Ishikawa (cell line): ENCODE data around the gene SLC51B.

Experiments used
- CEBPB ChIP-seq: IDR thresholded peaks from 2 replicates; pipeline ENCODE4 v1.6.1; 2012
- CREB1 ChIP-seq: IDR thresholded peaks from 2 replicates; pipeline ENCODE4 v1.6.1; 2012; ENCODE audit warnings: low read depth
- EGR1 ChIP-seq: IDR thresholded peaks from 2 replicates; pipeline ENCODE4 v1.6.1; 2012
- EP300 ChIP-seq: IDR thresholded peaks from 2 replicates; pipeline ENCODE4 v1.6.1; 2012; ENCODE audit warnings: borderline replicate concordance
- FOXM1 ChIP-seq: IDR thresholded peaks from 2 replicates; pipeline ENCODE4 v1.6.1; 2012; ENCODE audit warnings: low read depth, borderline replicate concordance
- MAX ChIP-seq: IDR thresholded peaks from 2 replicates; pipeline ENCODE4 v1.6.1; 2012
- NFIC ChIP-seq: IDR thresholded peaks from 2 replicates; pipeline ENCODE4 v1.6.1; 2012
- RAD21 ChIP-seq: IDR thresholded peaks from 2 replicates; pipeline ENCODE4 v1.6.1; 2012; ENCODE audit warnings: low read depth
- REST ChIP-seq: IDR thresholded peaks from 2 replicates; pipeline ENCODE4 v1.6.1; 2012; ENCODE audit warnings: low read depth, mild to moderate bottlenecking
- TAF1 ChIP-seq: IDR thresholded peaks from 2 replicates; pipeline ENCODE4 v1.6.1; 2012; ENCODE audit warnings: low read depth, mild to moderate bottlenecking
- TCF12 ChIP-seq: IDR thresholded peaks from 2 replicates; pipeline ENCODE4 v1.6.1; 2012; ENCODE audit warnings: low read depth
- TEAD4 ChIP-seq: IDR thresholded peaks from 2 replicates; pipeline ENCODE4 v1.6.1; 2012
- USF1 ChIP-seq: IDR thresholded peaks from 2 replicates; pipeline ENCODE4 v1.6.1; 2012
- YY1 ChIP-seq: IDR thresholded peaks from 2 replicates; pipeline ENCODE4 v1.6.1; 2012; ENCODE audit warnings: low read depth
- ZBTB7A ChIP-seq: IDR thresholded peaks from 2 replicates; pipeline ENCODE4 v1.6.1; 2012; ENCODE audit warnings: low read depth

Gene SLC51B

GRCh38 chr15:65050270-65050669 is 5.1 kb downstream of the SLC51B start:
- TF ChIP-seq TAF1 (no peak), EGR1 (no peak), TEAD4 (no peak), RAD21 (no peak), EP300 (no peak), NFIC (no peak), YY1 (no peak), CREB1 (no peak), ZBTB7A (no peak), TCF12 (no peak), MAX (no peak), CEBPB (no peak), REST (no peak), USF1 (no peak), FOXM1 (no peak)

GRCh38 chr15:65051266-65051665 is 6.1 kb downstream of the SLC51B start:
- TF ChIP-seq FOXM1 (no peak), TEAD4 (no peak), NFIC (no peak), MAX (no peak), EGR1 (no peak), RAD21 (no peak), REST (no peak), TCF12 (no peak), YY1 (no peak), USF1 (no peak)

GRCh38 chr15:65052956-65053355 is 7.8 kb downstream of the SLC51B start:
- TF ChIP-seq ZBTB7A (no peak), NFIC (no peak), FOXM1 (no peak), REST (no peak), RAD21 (no peak)

GRCh38 chr15:65054333-65055200 is 9.4 kb downstream of the SLC51B start:
- TF ChIP-seq RAD21 (peak; percentile 98), TEAD4 (no peak)

- TF ChIP-seq NFIC = no peak
- TF ChIP-seq MAX = 0 out of 2 replicates have a peak, but pooled peaks have one; percentile 34
- 0 out of 2 replicates have a peak, but pooled peaks have one; percentile 4 for TF ChIP-seq CEBPB
- TF ChIP-seq USF1 = no peak
Observed at GRCh38 chr15:65055201-65055870, 10.1 kb downstream of the SLC51B start.
